ENCODE data around the gene NUCB2.

NUCB2 gene

DNA sequence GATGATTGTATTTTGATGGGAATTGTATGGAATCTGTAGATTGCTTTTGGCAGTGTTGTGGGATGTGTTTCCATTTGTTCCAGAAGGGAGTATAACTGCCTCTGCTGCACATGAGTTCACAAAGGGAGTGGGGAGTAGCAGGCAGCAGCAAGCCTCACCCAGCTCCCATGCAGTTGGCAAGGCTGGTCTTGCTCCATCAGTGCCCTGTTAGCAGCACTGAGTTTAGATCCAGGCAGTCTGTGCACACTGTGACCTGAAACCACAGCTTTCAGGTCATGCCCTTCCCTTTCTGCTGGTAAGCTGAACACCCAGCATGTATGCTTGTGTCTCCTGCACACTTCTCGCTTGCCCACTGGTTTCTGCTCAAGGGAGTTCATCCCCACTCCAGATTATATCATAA is 3.7 kb upstream of the NUCB2 start:
- DNase-seq, result no peak

DNA sequence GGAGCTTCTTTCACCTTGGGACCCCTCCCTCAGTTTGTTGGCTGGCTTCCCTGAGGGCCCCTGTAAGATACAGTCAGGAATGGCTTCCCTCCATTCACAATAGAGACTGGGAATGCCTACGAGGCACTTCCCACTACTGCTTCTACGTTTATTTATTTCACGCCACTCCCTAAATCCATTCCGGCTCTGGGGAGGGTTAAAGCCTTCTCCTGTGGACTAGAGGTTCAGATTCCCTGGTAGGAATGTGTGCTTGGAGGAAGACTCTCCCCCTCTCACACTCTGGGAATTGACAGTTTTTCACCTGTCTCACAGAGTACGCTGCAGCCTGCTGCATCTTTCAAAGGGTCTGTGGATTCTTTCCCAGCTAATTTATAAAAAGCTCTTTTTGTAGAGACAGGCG is 3.3 kb upstream of the NUCB2 start:
- DNase-seq, result no peak

DNA sequence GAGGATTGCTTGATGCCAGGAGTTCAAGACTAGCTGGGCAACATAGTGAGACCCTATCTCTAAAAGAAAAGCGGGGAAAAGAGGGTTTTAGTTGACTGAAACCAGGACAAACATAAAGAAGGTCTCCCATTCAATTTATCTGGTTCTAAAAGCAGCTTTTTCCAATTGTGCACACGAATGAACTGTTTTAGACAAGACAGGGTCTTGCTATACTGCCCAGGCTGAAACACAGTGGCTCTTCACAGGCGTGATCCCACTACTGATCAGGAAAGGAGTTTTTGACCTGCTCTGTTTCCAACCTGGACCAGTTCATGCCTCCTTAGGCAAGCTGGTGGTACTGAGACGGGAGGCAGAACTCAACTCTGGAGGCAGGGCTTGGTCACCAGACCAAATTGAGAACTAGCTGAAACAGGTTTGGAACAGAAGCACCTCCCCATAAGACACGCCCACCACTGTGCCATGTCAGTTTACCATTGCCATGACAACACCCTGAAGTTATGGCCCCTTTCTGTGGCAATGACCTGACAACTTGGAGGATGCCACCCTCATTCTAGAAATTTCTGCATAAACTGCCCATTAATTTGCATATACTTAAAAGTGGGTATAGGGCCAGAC is 2.8 kb upstream of the NUCB2 start:
- DNase-seq, result no peak

DNA sequence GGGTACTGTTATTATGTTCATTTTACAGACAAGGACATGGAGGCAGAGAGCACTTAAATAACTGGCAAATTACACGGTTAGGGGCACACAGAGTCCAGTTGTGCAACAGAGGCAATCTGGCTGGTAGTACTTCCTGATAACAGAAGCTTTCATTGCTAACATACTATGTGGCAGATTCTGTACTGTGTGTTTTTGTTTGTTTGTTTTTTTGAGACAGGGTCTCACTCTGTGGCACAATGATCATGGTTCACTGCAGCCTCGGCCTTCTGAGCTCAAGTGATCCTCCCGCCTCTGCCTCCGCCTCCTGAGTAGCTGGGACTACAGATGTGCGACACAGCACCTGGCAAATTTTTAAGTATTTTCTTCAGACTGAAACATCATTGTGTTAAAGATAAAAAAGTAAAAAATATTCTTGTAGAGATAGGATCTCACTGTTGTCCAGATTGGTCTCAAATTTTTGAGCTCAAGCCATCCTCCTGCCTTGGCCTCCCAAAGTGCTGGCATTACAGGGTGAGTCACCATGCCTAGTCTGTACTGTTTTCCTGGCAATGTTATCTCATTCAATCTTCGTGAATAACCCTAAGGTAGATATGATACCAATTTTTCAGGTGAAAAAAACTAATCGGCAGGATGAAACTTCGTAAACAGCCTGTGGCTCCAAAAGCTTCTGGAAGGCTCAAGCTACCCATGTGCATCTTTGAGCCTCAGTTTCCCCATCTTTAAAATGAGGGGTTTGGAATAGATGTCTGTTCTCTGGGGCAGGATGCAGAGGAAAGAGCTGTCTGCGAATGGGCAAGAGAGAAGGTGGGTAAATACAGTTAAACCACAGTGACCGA is 921 bp upstream of the NUCB2 start:
- DNase-seq, result no peak

DNA sequence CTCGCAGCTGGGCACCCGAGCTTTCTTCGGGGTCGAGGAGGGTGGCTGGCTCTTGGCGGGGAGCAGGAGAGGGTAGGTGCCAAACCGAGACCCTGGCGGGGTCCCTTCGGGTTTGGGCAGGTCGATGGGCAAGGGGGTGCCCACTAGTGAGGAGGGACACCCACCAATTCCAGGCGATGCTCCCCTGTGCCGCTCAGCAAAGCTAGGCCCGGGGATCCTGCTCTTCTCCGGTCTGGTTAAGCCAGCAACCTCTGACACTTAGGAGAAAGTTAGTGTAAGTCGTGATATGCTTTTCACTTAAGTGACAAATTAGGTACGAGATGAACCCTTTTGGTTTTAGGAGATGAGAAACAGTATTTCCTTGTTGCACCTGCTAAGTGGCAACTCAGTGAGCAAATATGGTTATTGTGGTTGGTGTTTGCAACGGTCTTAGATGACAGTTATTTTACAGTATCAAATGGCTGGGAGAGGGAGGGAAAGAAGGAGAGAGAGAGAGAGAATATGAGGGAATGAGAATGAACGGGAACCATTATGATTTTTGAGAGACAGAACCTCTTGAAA is 565 bp downstream of the NUCB2 start:
- DNase-seq, result peak; percentile 27 to 77

DNA sequence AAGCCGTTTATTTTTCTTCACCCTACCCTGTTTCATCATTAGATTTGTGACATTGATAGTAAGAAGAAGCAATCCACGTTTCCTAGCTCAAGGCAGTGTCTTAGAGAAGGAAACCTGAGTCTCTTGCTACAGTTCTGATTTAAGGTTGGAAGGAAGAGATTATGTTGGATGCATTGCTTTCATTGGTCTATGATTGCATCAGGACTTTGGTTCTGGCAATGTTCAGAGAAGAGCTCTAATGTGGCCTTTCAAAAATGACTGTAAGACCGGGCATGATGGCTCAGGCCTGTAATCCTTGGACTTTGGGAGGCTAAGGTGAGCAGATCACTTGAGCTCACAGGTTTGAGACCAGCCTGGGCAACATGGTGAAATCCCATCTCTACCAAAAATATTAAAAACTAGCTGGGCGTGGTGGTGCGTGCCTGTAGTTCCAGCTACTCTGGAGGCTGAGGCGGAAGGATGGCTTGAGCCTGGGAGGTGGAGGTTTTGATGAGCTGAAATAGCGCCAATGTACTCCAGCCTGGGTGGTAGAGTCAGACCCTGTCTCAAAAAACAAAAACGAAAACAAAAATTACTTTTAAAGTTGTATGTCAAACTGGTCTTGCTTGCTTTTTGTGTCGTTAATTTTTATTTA is 4.1 kb downstream of the NUCB2 start:
- DNase-seq, result no peak

DNA sequence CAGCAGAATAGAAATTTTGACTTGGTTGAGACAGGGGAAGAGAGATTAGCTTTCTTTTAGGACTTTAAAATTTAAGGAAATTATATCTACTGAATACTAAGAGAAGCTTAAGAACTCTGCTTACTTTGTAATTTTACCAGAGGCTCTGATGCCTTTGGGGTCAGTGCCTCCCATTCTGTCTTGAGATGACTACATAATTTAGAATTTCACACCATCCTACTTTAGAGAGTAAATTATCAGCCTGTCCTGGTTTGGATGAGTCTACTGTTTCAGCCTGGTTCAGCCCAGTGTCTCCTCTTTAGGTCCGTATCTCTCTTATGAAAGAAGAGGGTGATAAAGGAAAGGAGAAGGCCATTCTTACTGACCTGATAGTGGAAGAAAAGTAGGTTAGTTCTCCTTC is 9.8 kb downstream of the NUCB2 start:
- DNase-seq, result no peak

DNA sequence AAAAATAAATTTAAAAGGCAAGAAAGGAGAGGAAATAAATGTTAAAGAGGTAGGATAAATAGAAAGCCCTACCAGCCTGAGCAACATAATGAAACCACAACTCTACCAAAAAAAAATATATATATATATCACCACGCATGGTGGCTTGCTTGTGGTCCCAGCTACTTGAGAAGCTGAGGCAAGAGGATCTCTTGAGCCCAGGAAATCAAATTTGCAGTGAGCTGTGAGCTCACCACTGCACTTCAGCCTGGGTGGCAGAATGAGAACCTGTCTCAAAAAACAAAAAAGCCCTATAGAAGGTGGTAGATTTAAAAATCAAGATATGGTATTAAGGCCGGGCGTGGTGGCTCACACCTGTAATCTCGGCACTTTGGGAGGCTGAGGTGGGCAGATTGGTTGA is 10.5 kb downstream of the NUCB2 start:
- no peak for DNase-seq

DNA sequence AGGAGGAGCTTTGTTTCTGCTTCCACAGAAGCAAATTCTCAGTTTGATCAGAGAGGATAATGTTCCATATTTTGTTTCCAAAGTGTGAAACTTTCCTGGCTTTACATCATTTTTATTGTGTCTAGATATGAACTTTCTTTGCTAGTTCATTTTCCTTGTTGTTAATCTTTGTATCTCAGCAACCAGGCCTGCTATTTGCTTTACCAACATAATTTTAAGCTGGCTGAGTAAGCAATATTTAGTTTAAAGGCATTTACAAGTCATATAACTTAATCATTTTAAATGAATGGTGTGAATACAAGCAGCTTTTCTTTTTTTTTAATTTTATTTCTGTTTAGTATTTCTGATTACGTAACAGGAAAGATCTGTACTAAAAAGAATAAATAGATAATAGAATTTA is 15.2 kb downstream of the NUCB2 start:
- DNase-seq, result no peak

DNA sequence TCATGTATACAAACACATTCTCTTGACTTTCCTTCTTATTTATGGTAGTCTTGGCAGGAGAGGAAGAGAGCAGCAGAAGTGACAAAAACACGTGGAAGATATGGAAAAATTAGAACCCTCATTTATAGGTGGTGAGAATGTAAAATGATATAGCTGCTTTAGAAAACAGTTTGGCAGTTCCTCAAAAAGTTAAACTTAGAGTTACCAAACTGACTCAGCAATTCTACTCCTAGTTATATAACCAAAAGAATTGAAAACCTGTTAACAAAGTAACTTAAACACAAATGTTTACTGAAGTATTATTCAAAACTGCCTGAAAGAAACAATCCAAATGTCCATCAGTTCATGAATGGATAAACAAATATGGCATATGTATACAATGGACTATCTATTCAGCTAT is 16.8 kb downstream of the NUCB2 start:
- DNase-seq, result no peak

DNA sequence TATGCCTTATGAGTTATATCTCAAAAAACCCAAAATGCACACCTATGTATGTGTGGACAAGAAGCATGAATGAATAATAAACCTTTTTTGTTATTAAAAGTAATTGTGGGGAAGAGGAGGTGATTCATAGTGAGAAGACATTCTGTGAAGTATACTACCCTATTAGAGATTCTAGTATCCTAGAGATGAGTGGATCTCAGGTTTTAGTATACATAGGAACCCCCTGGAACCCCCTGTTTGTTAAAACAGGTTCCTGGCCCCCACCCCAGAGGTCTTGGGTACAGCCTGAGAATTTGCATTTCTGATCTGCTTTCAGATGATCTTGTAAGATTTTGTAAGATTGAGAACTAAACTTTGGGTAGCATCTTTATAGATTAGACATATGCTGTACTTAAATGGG is 17.5 kb downstream of the NUCB2 start:
- no peak for DNase-seq

DNA sequence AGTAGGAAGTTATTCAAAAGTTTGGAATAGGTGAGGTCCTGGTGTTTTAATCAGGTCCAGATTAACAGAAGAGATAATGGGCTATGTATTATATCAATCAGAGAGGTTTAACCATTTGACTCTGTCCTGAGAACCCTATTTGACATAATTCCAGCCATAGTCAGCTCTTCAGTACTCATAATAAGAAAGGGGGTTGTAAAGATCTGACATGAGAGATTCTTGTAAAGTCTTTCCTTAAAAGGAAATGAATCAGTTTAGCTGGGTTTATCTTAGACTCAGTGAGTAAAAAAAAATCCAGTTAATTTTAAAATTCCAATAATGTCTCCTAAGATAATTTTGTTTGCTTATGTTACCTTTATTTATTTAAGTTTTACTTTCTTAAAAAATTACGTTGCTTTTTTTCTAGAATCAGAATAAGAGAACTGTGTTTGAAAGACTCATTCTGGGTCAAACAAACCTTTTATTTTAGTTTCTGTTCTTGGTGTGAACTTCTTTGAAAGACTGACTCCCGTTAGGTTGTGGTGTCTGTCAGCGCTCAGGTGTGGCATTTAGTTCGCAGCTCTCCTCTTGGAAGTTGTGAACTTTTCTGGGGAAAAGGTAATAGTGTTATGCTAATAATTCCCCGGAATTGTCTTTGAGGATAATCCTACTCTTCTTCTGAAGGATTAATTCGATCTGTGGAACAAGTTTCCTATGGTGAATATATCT is 20.5 kb downstream of the NUCB2 start:
- no peak for DNase-seq

DNA sequence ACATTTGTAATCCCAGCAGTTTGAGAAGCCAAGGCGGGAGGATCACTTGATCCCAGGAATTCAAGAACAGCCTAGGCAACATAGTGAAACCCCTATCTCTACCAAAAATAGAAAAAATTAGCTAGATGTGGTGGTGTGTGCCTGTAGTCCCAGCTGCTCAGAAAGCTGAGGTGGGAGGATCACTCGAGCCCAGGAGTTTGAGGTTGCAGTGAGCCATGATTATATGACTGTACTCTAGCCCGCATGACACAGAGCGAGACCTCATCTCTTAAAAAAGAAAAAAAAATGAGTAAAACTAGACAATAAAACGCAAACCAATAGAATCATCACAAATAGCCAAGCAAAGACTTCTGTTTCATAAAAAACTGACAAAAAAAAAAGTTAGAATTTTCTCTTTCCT is 21.8 kb downstream of the NUCB2 start:
- DNase-seq, result no peak

DNA sequence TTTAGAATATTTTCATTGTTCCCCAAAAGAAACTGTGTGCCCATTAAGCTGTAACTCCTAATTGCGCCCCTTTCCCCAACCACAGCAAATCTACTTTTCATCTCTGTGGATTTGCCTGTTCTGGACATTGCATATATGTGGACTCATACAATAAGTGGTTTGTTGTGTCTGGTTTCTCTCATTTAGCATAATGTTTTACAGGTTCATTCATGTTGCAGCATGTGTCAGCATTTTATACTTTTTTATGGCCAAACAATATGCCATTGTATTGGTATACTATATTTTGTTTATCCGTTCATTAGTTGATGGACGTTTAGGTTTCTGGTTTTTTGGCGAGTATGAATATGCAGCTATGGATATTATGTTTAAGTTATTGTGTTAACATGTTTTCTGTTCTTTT is 23.8 kb downstream of the NUCB2 start:
- DNase-seq, result no peak

DNA sequence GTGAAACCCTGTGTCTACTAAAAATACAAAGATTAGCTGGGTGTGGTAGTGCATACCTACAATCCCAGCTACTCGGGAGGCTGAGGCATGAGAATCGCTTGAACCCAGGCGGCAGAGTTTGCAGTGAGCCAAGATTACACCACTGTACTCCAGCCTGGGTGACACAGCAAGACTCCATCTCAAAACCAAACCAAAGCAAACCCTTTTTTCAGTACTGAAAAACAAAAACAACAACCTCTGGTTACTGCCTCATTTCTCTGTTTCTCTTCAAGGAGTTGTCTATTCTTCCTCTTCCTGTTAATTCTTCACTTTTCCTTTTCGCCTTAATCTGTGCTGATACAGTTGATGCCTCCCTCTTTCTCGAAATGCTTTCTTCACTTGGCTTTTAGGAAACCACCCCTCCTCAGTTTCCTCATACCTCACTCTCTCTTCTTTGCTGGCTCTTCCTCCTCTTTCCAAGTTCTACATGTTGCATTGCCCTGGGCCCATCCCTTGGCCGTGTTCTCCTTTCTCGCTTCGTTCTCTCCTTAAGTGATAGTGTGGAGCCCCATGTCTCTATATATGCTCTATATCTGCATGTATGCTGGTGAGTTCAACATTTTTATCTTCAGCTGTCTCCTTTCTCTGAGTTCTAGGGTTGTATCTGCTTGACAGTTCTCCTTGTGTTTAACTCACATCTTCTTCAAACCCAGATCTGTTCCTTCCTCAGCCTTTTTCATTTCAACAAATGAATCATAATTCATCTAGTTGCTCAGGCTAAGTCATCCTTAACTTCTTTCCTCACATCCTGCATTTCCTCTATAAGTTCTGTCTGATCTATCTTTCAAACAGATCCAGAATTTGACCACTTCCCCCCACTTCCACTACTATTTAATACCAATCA is 37.1 kb downstream of the NUCB2 start:
- DNase-seq, result no peak

DNA sequence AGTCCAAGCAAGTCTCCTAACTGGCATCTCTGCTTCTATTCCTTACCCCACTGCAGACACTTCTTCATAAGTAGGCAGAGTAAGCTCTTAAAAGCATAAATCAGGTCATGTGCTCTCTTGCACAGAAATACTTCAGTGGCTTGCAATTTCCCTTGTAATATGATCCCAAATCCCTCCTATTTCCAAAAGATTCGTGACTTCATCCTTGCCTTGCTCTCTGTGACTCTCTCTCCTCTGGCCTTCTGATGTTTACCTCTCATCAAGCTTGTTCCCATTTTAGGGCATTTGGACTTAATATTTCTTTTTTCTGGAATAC is 37.7 kb downstream of the NUCB2 start:
- DNase-seq, result peak in 1 of 2 experiments; percentile 56

DNA sequence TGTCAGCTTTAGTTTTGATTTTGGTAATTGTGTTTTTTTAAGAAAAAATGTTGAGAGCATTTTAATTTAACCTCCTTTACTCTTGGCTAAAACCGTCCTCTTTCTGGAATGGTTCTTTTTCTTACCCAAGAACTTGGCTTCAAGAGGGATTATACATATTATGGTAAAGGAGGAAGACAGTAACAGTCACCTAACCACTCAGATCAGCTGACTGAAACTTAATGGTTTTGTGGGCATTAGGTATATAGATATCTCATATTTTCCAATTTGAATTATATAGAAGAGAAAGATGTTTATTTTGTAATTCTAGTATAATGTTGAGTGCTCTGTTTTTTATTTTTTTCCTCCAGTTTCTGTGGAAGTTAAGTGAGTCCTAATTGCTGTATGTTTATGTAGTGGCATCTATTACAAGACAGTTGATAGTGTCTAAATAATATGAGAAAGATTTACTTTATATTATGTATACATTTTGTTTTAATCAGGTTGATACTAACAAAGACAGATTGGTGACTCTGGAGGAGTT is 38.4 kb downstream of the NUCB2 start:
- DNase-seq, result no peak

DNA sequence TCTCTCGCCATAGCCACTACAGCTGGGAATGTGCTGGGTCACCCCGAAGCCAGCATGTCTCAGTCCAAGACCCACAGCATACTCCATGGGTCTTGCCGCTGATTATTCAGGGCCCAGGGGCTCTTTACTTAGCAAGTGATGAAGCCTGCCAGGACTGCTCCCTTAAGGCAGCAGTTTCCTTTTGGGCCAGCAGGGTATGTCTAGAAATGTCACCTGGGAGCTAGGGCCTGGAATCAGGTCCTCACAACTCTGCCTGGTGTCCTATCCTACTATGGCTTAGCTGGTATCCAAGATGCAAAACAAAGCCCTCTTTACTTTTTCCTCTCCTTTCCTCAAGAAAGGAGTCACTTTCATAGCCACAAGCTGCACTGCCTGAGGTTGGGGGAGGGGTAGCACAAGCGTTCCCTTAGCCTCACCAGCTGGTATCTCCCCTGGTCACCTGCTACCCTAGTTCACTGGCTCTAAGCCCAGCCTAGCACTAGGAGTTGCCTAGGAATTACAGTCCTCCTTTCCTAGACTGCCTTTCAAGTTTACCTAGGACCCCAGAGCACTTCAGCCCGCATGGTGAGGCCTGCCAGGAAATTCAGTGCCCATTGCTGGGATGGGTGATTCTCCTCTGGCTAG is 52.4 kb downstream of the NUCB2 start:
- no peak for DNase-seq

DNA sequence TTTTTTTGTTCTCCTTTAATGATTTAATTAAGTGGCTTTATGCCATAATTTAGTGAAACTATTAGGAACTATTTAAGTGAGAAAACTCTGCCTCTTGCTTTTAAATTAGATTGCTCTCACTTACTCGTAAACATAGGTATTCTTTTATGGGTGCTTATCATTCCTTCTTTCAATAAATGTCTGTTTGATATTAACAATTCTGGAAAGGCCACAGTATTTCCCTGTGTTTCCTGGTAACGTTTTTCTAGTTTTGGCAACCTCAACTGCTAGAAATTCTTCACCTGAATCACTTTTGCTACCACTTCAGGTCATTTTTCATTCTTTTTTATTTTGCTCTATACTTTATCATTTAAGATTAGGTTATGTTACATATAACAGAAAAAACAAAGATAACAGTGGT is 55.1 kb downstream of the NUCB2 start:
- no peak for DNase-seq

DNA sequence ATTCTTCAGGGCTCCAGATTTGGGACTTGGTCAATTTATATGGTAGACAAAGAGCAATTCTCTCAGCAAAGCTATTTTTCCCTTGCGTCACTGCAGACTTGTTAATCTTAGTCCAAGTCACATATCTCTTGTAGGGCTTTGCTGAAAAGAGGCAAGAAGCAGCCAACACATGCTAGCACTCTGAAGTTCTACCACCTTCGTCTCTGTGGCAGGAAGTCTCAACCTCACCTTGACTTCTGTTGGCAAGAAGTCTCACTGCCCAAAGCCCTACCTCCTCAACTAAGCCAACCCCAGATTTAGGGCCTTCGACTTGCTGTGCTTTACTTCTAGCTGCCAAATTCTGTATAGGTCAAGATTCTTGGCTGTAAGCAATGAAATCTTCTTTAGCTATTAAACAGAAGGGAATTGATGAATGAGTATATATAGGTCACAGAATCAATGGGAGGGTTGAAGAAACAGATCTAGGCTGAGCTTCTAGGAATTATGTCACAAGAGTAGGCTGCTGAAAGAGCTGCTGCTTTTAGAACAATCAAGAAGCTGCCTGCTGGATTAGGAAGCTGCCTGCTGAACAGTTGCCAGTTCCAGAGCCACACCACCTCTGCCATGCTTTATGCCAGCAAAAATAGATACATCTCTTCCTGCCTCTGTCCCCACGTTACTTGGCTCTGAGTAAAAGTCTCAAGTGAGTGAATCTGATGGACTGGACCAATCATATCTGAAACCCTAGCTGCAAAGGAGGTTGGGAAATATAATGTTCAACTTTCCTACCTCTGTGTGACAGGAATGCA is 57.5 kb downstream of the NUCB2 start:
- DNase-seq, result no peak

DNA sequence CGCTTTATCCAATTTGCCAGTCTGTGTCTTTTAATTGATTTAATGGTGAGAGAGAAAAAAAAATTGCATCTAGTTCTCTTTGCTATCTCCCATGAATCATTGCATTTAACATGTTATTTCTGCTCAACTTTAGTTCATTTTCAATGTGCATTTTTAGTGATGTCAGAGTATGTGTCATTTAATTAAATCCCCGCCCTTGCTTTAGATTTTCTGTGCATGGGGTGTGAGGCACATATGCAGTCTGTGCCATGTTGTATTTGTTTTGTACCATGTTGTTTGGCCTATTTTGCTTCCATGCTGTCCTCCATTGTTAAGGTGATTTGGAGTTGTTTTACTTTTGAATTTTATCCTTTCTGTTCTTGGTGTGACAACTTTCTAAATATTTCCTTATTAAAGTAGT is 66.7 kb downstream of the NUCB2 start:
- no peak for DNase-seq
